Trophoblast cell (in vitro differentiated cells and primary cell): ENCODE measurements around the gene KRT15.

ENCODE experiments used
- DNase-seq, 2 donors: peaks; one replicate each; pipeline ENCODE4 v3.0.0-alpha.2; 2016
- H2AFZ ChIP-seq: 2 replicates; pipeline ENCODE4 v1.6.1; 2013; ENCODE audit warnings: low read length, moderate library complexity, mild to moderate bottlenecking; ENCODE audit not compliant: insufficient read depth, poor library complexity
- H2AK5ac ChIP-seq: 2 replicates; pipeline ENCODE4 v1.6.1; 2013; ENCODE audit warnings: mild to moderate bottlenecking, low read length
- H2BK120ac ChIP-seq: 2 replicates; pipeline ENCODE4 v1.6.1; 2013; ENCODE audit warnings: low read length, mild to moderate bottlenecking, moderate library complexity; ENCODE audit not compliant: insufficient read depth, poor library complexity
- H2BK12ac ChIP-seq: 2 replicates; pipeline ENCODE4 v1.6.1; 2013; ENCODE audit warnings: mild to moderate bottlenecking, low read length, moderate library complexity
- H2BK5ac ChIP-seq: 2 replicates; pipeline ENCODE4 v1.6.1; 2013; ENCODE audit warnings: low read length, low read depth, moderate library complexity, mild to moderate bottlenecking; ENCODE audit not compliant: poor library complexity
- H3K14ac ChIP-seq: 2 replicates; pipeline ENCODE4 v1.6.1; 2013; ENCODE audit warnings: mild to moderate bottlenecking, low read length
- H3K18ac ChIP-seq: 2 replicates; pipeline ENCODE4 v1.6.1; 2013; ENCODE audit warnings: mild to moderate bottlenecking, low read length
- H3K23ac ChIP-seq: 2 replicates; pipeline ENCODE4 v1.6.1; 2013; ENCODE audit warnings: low read length
- H3K27ac ChIP-seq: 2 replicates; pipeline ENCODE4 v1.5.1; 2013; ENCODE audit warnings: low read depth, mild to moderate bottlenecking, inconsistent platforms, low read length, moderate library complexity
- H3K27me3 ChIP-seq: 2 replicates; pipeline ENCODE4 v1.6.1; 2013; ENCODE audit warnings: inconsistent platforms, mild to moderate bottlenecking, low read length, moderate library complexity; ENCODE audit not compliant: insufficient read depth
- H3K36me3 ChIP-seq, 2 experiments: 1 replicate in 1 of 2; 2 replicates in 1 of 2; pipeline ENCODE4 v1.6.1; 2013; ENCODE audit warnings: low read length in 2 of 2, mild to moderate bottlenecking in 2 of 2, moderate library complexity in 1 of 2; ENCODE audit not compliant: insufficient read depth in 2 of 2, control insufficient read depth in 1 of 2
- H3K4ac ChIP-seq: 2 replicates; pipeline ENCODE4 v1.6.1; 2013; ENCODE audit warnings: low read depth, mild to moderate bottlenecking, low read length, moderate library complexity
- H3K4me1 ChIP-seq, 2 experiments: 1 replicate in 1 of 2; 2 replicates in 1 of 2; pipeline ENCODE4 v1.6.1; 2013; ENCODE audit warnings: low read length in 2 of 2, mild to moderate bottlenecking in 2 of 2, moderate library complexity in 1 of 2; ENCODE audit not compliant: insufficient read depth in 2 of 2, control insufficient read depth in 1 of 2
- H3K4me2 ChIP-seq: 2 replicates; pipeline ENCODE4 v1.6.1; 2013; ENCODE audit warnings: inconsistent platforms, mild to moderate bottlenecking, low read length, moderate library complexity
- H3K4me3 ChIP-seq: 2 replicates; pipeline ENCODE4 v1.5.1; 2013; ENCODE audit warnings: mild to moderate bottlenecking, low read depth, low read length, inconsistent platforms
- H3K79me1 ChIP-seq: one replicate; pipeline ENCODE4 v1.6.1; 2013; ENCODE audit warnings: low read length
- H3K79me2 ChIP-seq: 2 replicates; pipeline ENCODE4 v1.6.1; 2013; ENCODE audit warnings: low read length, mild to moderate bottlenecking; ENCODE audit not compliant: control insufficient read depth, insufficient read depth, poor library complexity
- H3K9ac ChIP-seq: 2 replicates; pipeline ENCODE4 v1.6.1; 2013; ENCODE audit warnings: mild to moderate bottlenecking, low read length
- H3K9me3 ChIP-seq: 2 replicates; pipeline ENCODE4 v1.6.1; 2013; ENCODE audit warnings: low read depth, mild to moderate bottlenecking, control low read depth, inconsistent platforms, low read length; ENCODE audit not compliant: insufficient read depth
- H4K12ac ChIP-seq: 2 replicates; pipeline ENCODE4 v1.6.1; 2013; ENCODE audit warnings: low read depth, mild to moderate bottlenecking, low read length, moderate library complexity
- H4K8ac ChIP-seq: 2 replicates; pipeline ENCODE4 v1.6.1; 2013; ENCODE audit warnings: low read depth, mild to moderate bottlenecking, low read length, moderate library complexity
- H4K91ac ChIP-seq: one replicate; pipeline ENCODE4 v1.6.1; 2013; ENCODE audit warnings: low read depth, mild to moderate bottlenecking, low read length, moderate library complexity
- WGBS: extraction: QIAGEN DNeasy Blood & Tissue Kit; methylation state at CpG from one replicate; pipeline ENCODE4 v1.1.7; 2013; ENCODE audit warnings: missing lambda C conversion rate; ENCODE audit not compliant: insufficient read length, insufficient coverage; ENCODE audit errors: extremely low coverage; 5-methylcytosine and 5-hydroxymethylcytosine counted together

The KRT15 gene

GRCh38 chr17:41489531-41489930 lies 29.2 kb downstream of the KRT15 start, which contains the start of gene KRT36:
Gene KRT36, minus strand, starts transcription at chr17:41489910. Its CDS starts 46 bp downstream, at chr17:41489864.
- Histone ChIP-seq H3K4me2 (no peak within 1 kb of the TSS), H4K8ac (no peak within 1 kb of the TSS), H3K4ac (no peak within 1 kb of the TSS), H2BK12ac (no peak within 1 kb of the TSS), H3K27ac (no peak within 1 kb of the TSS), H3K27me3 (no peaks in the 10 kb centered on the region), H2BK5ac (no peak within 1 kb of the TSS), H3K18ac (no peak within 1 kb of the TSS), H3K9me3 (no peaks in the 10 kb centered on the region), H4K12ac (no peak within 1 kb of the TSS), H3K36me3 (no peaks in the 10 kb centered on the region), H2AK5ac (no peak within 1 kb of the TSS), H3K23ac (no peak within 1 kb of the TSS), H3K79me1 (no peaks in the 10 kb centered on the region), H3K4me3 (no peak within 1 kb of the TSS), H2BK120ac (no peak within 1 kb of the TSS), H3K14ac (no peak within 1 kb of the TSS), H3K9ac (no peak within 1 kb of the TSS), H3K79me2 (no peaks in the 10 kb centered on the region), H3K4me1 (no peaks in the 10 kb centered on the region), H4K91ac (no peak within 1 kb of the TSS), H2AFZ (no peak within 1 kb of the TSS)
- no peak for DNase-seq
- no CpG with 5 or more reads among the region's 12 CpGs for WGBS

GRCh38 chr17:41486809-41487530 lies 31.7 kb downstream of the KRT15 start:
- peak; percentile 58 to 80 for DNase-seq
- H3K9ac ChIP-seq, result no peak overlapping the region
- H3K79me2 ChIP-seq, result no peaks in the 10 kb centered on the region
- no peak overlapping the region for H2AK5ac ChIP-seq
- H3K23ac ChIP-seq, result no peak overlapping the region
- no peak overlapping the region for H2BK5ac ChIP-seq
- no peak overlapping the region for H3K14ac ChIP-seq
- no peak overlapping the region for H3K27ac ChIP-seq
- no peaks in the 10 kb centered on the region for H3K4me1 ChIP-seq
- H3K18ac ChIP-seq, result no peak overlapping the region
- no peaks in the 10 kb centered on the region for H3K9me3 ChIP-seq
- H3K36me3 ChIP-seq, result no peaks in the 10 kb centered on the region
- no peak overlapping the region for H2BK120ac ChIP-seq
- H2AFZ ChIP-seq, result no peak overlapping the region
- no peak overlapping the region for H2BK12ac ChIP-seq
- no CpG with 5 or more reads among the region's 29 CpGs for whole genome bisulfite sequencing
- no peaks in the 10 kb centered on the region for H3K79me1 ChIP-seq
- H3K27me3 ChIP-seq, result no peaks in the 10 kb centered on the region
- H3K4me2 ChIP-seq, result no peak overlapping the region
- H3K4me3 ChIP-seq, result peak overlapping the region; percentile 46
- H4K8ac ChIP-seq, result no peak overlapping the region
- H4K12ac ChIP-seq, result no peak overlapping the region
- no peak overlapping the region for H3K4ac ChIP-seq
- no peak overlapping the region for H4K91ac ChIP-seq

- no peak for DNase-seq
- Histone ChIP-seq H3K14ac (no peak overlapping the region), H3K4me1 (no peaks in the 10 kb centered on the region), H3K36me3 (no peaks in the 10 kb centered on the region), H4K12ac (no peak overlapping the region), H3K18ac (no peak overlapping the region), H2AFZ (no peak overlapping the region), H4K91ac (no peak overlapping the region), H2AK5ac (no peak overlapping the region), H3K79me1 (no peaks in the 10 kb centered on the region), H4K8ac (no peak overlapping the region), H2BK120ac (no peak overlapping the region), H3K23ac (no peak overlapping the region), H2BK5ac (no peak overlapping the region), H3K79me2 (no peaks in the 10 kb centered on the region), H3K9ac (no peak overlapping the region), H3K9me3 (no peaks in the 10 kb centered on the region), H3K27ac (no peak overlapping the region), H2BK12ac (no peak overlapping the region), H3K4me2 (no peak overlapping the region), H3K4ac (no peak overlapping the region), H3K4me3 (no peak overlapping the region), H3K27me3 (no peaks in the 10 kb centered on the region)
- WGBS, result no CpG with 5 or more reads among the region's 13 CpGs
Measured at GRCh38 chr17:41486316-41486715, 32.4 kb downstream of the KRT15 start.

GRCh38 chr17:41484920-41485904 lies 33.5 kb downstream of the KRT15 start:
- Histone ChIP-seq H4K12ac (no peak overlapping the region), H3K4me1 (no peaks in the 10 kb centered on the region), H3K18ac (no peak overlapping the region), H2BK120ac (no peak overlapping the region), H3K4me2 (no peak overlapping the region), H3K14ac (no peak overlapping the region), H3K9ac (no peak overlapping the region), H3K36me3 (no peaks in the 10 kb centered on the region), H3K79me2 (no peaks in the 10 kb centered on the region), H2BK12ac (no peak overlapping the region), H3K23ac (no peak overlapping the region), H2AK5ac (no peak overlapping the region), H2BK5ac (no peak overlapping the region), H4K91ac (no peak overlapping the region), H3K4me3 (no peak overlapping the region), H3K4ac (no peak overlapping the region), H3K27me3 (no peaks in the 10 kb centered on the region), H2AFZ (no peak overlapping the region), H4K8ac (no peak overlapping the region), H3K79me1 (no peaks in the 10 kb centered on the region), H3K27ac (no peak overlapping the region), H3K9me3 (no peaks in the 10 kb centered on the region)
- DNase-seq, result no peak
- WGBS, result no CpG with 5 or more reads among the region's 8 CpGs
